ENCODE data around the gene SUB1.

SUB1 gene

DNA sequence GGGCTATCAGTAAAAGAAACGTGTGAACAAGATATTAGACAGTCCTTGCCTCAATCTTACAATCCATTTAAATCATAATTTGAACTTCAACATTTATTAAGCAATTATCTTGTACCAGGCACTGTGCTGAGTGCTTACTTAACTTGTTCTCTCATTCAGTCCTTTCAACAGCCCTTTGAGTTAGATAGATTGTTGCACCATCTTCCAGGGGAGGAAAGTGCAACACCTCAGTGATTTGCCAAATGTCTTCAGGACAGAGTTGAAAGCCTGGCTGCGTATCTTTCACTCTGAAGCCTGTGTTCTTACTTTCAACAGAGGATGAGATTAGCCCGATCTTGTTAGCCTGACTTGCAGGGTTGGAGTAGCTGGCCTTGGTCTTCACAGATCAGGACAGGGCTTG lies 34.2 kb upstream of the SUB1 start:
- no peak for TF ChIP-seq TAF1 (IDR thresholded peaks at IDR 0.05; ENCODE audit: low read depth)
- no peak for TF ChIP-seq TCF12 (IDR thresholded peaks at IDR 0.05; ENCODE audit: low read depth)
- TF ChIP-seq, protein P1, sequence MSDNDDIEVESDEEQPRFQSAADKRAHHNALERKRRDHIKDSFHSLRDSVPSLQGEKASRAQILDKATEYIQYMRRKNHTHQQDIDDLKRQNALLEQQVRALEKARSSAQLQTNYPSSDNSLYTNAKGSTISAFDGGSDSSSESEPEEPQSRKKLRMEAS (IDR thresholded peaks at IDR 0.05), result no peak
- TF ChIP-seq CEBPB (IDR thresholded peaks at IDR 0.05), result no peak
- TF ChIP-seq EGR1 (IDR thresholded peaks at IDR 0.05), result no peak
- TF ChIP-seq FOXM1 (IDR thresholded peaks at IDR 0.05; ENCODE audit: borderline replicate concordance, low read depth), result no peak

DNA sequence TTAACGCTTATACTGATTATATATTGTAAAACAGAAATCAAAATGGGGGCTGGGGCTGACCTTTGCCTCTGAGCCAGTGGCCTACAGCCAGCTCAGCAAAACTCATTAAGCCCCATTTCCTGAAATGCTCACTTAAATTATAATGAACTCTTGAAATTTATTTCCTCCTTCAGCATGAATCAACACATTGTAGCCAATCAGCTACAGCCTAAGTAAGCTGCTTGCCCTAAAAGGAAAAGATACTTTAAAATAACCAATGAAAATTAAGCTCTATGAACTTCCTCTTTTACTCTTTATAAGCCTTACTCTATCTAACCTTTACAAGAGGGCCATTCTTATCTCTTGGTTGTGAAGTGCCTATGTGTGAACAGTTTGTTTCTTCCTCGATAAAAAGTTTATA lies 33.5 kb upstream of the SUB1 start:
- TF ChIP-seq, protein P2, sequence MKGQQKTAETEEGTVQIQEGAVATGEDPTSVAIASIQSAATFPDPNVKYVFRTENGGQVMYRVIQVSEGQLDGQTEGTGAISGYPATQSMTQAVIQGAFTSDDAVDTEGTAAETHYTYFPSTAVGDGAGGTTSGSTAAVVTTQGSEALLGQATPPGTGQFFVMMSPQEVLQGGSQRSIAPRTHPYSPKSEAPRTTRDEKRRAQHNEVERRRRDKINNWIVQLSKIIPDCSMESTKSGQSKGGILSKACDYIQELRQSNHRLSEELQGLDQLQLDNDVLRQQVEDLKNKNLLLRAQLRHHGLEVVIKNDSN (IDR thresholded peaks at IDR 0.05), result no peak
- TF ChIP-seq TAF1 (IDR thresholded peaks at IDR 0.05; ENCODE audit: low read depth), result no peak
- TF ChIP-seq, protein P1 (IDR thresholded peaks at IDR 0.05), result no peak
- no peak for TF ChIP-seq ZBTB7A (IDR thresholded peaks at IDR 0.05; ENCODE audit: low read depth)
- TF ChIP-seq EGR1 (IDR thresholded peaks at IDR 0.05), result no peak
- no peak for TF ChIP-seq TEAD4 (IDR thresholded peaks at IDR 0.05)
- no peak for TF ChIP-seq NFIC (IDR thresholded peaks at IDR 0.05)
- TF ChIP-seq FOXM1 (IDR thresholded peaks at IDR 0.05; ENCODE audit: borderline replicate concordance, low read depth), result no peak
- TF ChIP-seq RAD21 (IDR thresholded peaks at IDR 0.05; ENCODE audit: low read depth), result no peak
- TF ChIP-seq CEBPB (IDR thresholded peaks at IDR 0.05), result no peak
- TF ChIP-seq TCF12 (IDR thresholded peaks at IDR 0.05; ENCODE audit: low read depth), result no peak
- no peak for TF ChIP-seq EP300 (IDR thresholded peaks at IDR 0.05; ENCODE audit: borderline replicate concordance)
- no peak for TF ChIP-seq CREB1 (IDR thresholded peaks at IDR 0.05; ENCODE audit: low read depth)
- TF ChIP-seq, protein P3, sequence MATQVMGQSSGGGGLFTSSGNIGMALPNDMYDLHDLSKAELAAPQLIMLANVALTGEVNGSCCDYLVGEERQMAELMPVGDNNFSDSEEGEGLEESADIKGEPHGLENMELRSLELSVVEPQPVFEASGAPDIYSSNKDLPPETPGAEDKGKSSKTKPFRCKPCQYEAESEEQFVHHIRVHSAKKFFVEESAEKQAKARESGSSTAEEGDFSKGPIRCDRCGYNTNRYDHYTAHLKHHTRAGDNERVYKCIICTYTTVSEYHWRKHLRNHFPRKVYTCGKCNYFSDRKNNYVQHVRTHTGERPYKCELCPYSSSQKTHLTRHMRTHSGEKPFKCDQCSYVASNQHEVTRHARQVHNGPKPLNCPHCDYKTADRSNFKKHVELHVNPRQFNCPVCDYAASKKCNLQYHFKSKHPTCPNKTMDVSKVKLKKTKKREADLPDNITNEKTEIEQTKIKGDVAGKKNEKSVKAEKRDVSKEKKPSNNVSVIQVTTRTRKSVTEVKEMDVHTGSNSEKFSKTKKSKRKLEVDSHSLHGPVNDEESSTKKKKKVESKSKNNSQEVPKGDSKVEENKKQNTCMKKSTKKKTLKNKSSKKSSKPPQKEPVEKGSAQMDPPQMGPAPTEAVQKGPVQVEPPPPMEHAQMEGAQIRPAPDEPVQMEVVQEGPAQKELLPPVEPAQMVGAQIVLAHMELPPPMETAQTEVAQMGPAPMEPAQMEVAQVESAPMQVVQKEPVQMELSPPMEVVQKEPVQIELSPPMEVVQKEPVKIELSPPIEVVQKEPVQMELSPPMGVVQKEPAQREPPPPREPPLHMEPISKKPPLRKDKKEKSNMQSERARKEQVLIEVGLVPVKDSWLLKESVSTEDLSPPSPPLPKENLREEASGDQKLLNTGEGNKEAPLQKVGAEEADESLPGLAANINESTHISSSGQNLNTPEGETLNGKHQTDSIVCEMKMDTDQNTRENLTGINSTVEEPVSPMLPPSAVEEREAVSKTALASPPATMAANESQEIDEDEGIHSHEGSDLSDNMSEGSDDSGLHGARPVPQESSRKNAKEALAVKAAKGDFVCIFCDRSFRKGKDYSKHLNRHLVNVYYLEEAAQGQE (IDR thresholded peaks at IDR 0.05; ENCODE audit: low read depth), result no peak
- no peak for TF ChIP-seq YY1 (IDR thresholded peaks at IDR 0.05; ENCODE audit: low read depth)

DNA sequence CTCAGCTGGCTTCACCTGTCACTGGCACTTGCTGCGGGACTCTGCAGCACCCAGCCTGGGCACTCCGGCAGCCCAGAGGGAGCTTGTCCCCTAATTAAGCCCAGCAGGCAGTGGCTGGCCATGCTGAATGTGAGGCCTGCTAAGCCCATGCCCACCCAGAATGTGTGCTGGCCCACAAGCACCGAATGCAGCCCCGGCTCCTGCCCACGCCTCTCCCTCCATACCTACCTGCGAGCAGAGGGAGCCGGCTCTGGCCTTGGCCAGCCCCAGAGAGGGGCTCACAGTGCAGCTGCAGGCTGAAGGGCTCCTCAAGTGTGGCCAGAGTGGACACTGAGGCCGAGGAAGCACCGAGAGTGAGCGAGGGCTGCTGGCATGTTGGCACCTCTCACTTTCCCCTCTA lies 32.4 kb upstream of the SUB1 start:
- TF ChIP-seq CREB1 (IDR thresholded peaks at IDR 0.05; ENCODE audit: low read depth) (no peak), FOXM1 (IDR thresholded peaks at IDR 0.05; ENCODE audit: borderline replicate concordance, low read depth) (no peak), TAF1 (IDR thresholded peaks at IDR 0.05; ENCODE audit: low read depth) (no peak), TCF12 (IDR thresholded peaks at IDR 0.05; ENCODE audit: low read depth) (no peak), EGR1 (IDR thresholded peaks at IDR 0.05) (no peak), EP300 (IDR thresholded peaks at IDR 0.05; ENCODE audit: borderline replicate concordance) (no peak)
- TF ChIP-seq, protein P2 (IDR thresholded peaks at IDR 0.05), result no peak
- TF ChIP-seq, protein P3 (IDR thresholded peaks at IDR 0.05; ENCODE audit: low read depth), result no peak

DNA sequence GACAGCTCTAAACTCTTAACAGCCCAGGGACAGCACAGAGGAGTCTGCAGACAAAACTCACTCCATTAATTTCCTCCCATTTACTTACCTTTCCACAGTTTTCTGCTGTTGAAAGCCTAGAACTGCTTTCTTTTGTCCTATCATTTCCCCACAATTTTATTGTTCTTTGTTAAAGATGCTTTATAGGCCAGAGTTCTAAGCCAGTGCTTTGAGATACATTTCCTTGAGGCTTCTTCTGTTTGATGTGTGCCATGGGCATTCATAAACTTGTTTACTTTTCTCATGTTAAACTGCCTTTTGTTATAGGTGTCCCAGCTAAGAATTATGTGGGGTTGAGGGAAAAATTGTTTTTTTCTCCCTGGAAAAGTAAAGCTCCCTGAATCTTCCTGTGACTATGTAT lies 25.9 kb upstream of the SUB1 start:
- TF ChIP-seq, protein P3 (IDR thresholded peaks at IDR 0.05; ENCODE audit: low read depth), result no peak
- no peak for TF ChIP-seq CEBPB (IDR thresholded peaks at IDR 0.05)
- TF ChIP-seq CREB1 (IDR thresholded peaks at IDR 0.05; ENCODE audit: low read depth), result no peak
- TF ChIP-seq EP300 (IDR thresholded peaks at IDR 0.05; ENCODE audit: borderline replicate concordance), result no peak
- TF ChIP-seq YY1 (IDR thresholded peaks at IDR 0.05; ENCODE audit: low read depth), result no peak

DNA sequence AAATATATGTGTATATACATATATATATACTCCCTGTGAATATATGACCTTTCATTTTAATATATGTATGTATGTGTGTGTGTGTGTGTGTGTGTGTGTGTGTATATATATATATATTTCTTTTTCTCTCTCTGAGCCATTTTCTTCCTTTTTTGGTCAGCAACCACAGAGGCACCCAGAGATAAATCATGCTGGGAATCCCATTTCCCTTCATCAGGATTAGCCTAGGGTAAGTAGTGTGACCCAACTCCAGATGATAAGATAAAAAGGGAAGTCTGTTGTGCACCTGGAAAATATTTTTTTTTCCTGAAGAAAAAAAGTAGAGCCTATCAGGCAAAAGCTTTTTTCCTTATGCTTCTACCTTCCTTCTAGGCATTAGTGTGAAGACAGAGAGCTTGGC lies 25.4 kb upstream of the SUB1 start:
- TF ChIP-seq YY1 (IDR thresholded peaks at IDR 0.05; ENCODE audit: low read depth), result no peak
- TF ChIP-seq, protein P2 (IDR thresholded peaks at IDR 0.05), result no peak
- TF ChIP-seq RAD21 (IDR thresholded peaks at IDR 0.05; ENCODE audit: low read depth), result no peak
- TF ChIP-seq EGR1 (IDR thresholded peaks at IDR 0.05), result no peak
- TF ChIP-seq, protein P1 (IDR thresholded peaks at IDR 0.05), result no peak
- no peak for TF ChIP-seq ZBTB7A (IDR thresholded peaks at IDR 0.05; ENCODE audit: low read depth)
- TF ChIP-seq EP300 (IDR thresholded peaks at IDR 0.05; ENCODE audit: borderline replicate concordance), result no peak
- no peak for TF ChIP-seq CREB1 (IDR thresholded peaks at IDR 0.05; ENCODE audit: low read depth)
- TF ChIP-seq TAF1 (IDR thresholded peaks at IDR 0.05; ENCODE audit: low read depth), result no peak
- TF ChIP-seq, protein P3 (IDR thresholded peaks at IDR 0.05; ENCODE audit: low read depth), result no peak
- TF ChIP-seq FOXM1 (IDR thresholded peaks at IDR 0.05; ENCODE audit: borderline replicate concordance, low read depth), result no peak
- no peak for TF ChIP-seq CEBPB (IDR thresholded peaks at IDR 0.05)
- TF ChIP-seq TCF12 (IDR thresholded peaks at IDR 0.05; ENCODE audit: low read depth), result no peak
- no peak for TF ChIP-seq NFIC (IDR thresholded peaks at IDR 0.05)
- no peak for TF ChIP-seq TEAD4 (IDR thresholded peaks at IDR 0.05)
